Renal cortical epithelial cell (primary cell): Measurements from ENCODE around the gene VSTM4. TPM values are rescaled to one million over a fixed set of nuclear protein-coding genes. Genes with fewer than 3 reads are reported as not detected.

Experiments used
- DNase-seq: peaks from one replicate; pipeline ENCODE4 v3.0.0-alpha.2; 2011; ENCODE audit warnings: low read depth
- total RNA-seq: library from RNA; depleted of rRNA; stranded (reverse); fragments of >200 nt; gene quantifications from 2 replicates; pipeline ENCODE4 v1.2.3, GENCODE V29; 2014

Gene VSTM4
- total RNA-seq, 1 donor from 2014 or later = 0.35 TPM

GRCh38 chr10:49092477-49092876, 22.8 kb downstream of the VSTM4 start:
- DNase-seq = no peak

- no peak for DNase-seq
Measured at GRCh38 chr10:49091450-49092210, 23.7 kb downstream of the VSTM4 start.

- no peak for DNase-seq
Measured at GRCh38 chr10:49090696-49091380, 24.5 kb downstream of the VSTM4 start.

DNA sequence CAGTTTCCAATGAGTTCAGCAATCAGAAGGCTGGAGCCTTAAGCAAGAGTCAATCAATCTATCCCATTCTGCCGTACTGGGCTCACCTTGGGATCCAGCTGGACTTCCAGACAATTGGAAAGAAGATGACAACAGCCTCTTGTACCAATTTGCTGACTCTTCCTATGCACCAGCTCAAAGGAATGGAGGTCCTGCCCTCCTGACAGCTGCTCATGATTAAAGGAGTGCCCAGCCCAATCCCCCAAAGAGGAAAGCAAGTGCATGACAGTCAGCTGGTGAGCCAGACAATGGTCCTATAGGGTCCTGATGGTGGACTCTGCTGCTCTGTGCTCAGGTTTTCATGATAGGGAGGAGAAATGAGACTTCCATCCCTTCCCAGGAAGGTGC, 25.1 kb downstream of the VSTM4 start:
- DNase-seq = no peak

DNA sequence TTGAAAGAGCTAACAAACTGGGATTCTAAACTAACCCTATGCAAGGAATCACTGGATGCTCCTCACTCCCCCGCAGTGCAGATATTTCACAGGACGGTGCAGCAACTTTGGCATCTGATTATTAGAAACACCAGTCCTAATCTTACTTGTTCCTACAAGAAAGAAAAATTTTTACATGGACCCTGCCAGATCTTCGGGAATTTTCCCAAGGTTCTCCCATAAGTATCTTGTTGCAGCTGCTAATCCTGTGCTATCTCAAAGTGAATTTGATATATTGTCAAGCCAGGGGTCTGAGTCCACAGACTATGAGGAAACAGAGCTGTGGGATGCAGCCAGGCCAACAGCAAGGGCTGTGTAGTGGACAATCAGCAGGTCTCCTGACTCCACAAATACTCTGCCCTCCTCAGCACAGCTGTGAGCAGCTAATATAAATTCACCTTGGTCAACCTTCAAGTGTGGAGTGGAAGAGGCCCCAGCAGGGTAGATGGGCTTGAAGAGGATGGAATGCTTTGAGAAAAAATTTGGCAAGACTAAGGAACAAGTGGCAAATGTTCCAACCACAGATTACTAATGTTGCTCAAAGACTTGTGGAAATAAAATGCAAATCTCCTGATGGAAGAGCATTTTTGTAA, 25.6 kb downstream of the VSTM4 start:
- DNase-seq = no peak

GRCh38 chr10:49089152-49089551, 26.2 kb downstream of the VSTM4 start:
- DNase-seq = no peak

DNA sequence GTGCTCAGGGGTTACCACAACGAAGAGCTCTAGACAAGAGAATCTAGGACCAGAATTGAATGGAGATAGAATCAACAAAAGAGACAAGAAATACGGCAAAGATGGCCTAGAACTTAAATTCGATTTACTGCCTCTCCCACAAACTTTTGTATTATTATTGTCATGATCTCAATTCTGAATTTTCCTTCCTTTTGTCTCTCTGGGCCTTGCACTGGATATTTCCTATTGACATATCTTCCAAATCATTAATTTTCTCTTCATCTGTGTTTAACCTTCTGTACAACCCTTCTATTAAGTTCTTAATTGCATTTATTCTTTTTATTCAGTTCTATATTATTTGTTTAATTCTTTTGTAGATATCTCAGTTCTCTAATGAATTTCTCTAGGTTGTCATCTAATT, 28.4 kb downstream of the VSTM4 start:
- no peak for DNase-seq

DNA sequence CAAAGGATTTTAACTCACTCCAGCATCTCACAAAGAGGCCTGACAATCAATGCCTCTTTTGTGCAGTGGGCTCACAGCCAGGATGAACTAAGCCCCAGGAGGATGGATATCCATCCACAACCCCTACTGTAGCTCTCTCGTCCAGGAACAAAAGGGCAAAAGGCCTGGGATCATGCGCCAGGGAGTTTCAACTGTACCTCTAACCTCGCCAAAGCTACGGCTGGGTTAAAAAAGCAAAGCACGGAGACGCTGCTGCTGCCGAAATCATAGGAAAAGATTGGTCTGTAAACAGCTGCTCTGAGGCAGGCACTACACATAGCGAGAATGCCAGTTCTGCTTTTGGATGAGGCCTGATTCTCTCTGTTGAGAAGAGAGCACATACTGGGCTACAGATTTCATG, 32.1 kb downstream of the VSTM4 start:
- no peak for DNase-seq

DNA sequence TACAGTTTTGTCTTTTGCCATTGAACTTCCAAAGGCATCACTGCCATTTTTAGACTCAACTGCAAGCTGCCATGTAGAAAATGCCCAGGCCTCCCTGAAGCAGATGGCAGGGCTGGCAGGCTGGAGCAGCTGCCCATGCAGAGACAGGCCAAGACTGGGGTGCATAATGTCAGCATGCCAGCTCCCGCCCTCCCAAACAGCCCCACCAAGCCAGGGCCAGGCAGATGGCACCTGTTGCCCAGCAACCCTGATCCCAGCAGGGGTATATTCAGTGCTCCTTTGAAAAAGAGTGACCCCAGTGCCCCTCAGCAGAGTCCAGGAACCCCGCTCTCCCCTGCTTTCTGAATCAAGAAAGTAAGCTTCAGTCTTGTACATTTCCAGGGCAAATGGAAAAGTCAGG, 32.6 kb downstream of the VSTM4 start:
- no peak for DNase-seq

- no peak for DNase-seq
Measured at GRCh38 chr10:49081547-49082275, 33.6 kb downstream of the VSTM4 start.

- DNase-seq = no peak
Measured at GRCh38 chr10:49080965-49081364, 34.4 kb downstream of the VSTM4 start.

DNA sequence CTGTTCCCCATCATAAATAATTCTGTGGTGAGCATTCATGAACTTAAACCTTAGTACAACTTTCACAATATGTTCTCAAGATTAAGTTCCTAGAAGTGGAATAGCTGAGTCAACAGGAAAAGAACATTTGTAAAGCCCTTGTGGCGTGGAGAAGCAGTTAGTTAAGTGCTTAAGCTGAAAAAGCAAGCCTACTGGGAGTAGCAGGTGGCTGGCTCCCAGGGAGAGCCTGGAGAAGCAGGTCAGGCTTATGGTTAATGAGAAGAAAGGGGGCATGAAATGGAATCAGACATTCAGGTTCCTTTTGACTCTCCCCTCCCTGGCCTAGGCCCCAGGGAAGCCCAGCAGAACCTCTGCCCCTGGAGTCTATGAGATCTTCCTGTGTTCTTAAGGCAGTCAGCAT, 35.3 kb downstream of the VSTM4 start:
- peak; percentile 62 for DNase-seq

GRCh38 chr10:49079499-49079898, 35.8 kb downstream of the VSTM4 start:
- DNase-seq = no peak

DNA sequence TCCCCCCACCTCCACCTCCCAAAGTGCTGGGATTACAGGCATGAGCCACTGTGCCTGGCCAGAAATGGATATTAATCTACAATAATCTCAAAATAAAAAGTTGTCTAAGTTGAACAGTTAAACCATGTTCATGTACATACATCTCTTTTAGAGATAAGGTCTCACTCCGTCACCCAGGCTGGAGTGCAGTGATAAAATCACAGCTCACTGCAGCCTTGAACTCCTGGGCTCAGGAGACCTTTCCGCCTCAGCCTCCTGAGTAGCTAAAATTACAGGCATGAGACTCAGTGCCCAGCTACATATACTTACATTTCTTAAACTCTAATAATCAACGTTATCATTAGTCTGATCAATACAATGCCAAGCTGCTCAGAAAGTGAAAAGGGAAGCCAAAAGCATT, 36.2 kb downstream of the VSTM4 start:
- no peak for DNase-seq

GRCh38 chr10:49078433-49078832, 36.9 kb downstream of the VSTM4 start:
- no peak for DNase-seq

DNA sequence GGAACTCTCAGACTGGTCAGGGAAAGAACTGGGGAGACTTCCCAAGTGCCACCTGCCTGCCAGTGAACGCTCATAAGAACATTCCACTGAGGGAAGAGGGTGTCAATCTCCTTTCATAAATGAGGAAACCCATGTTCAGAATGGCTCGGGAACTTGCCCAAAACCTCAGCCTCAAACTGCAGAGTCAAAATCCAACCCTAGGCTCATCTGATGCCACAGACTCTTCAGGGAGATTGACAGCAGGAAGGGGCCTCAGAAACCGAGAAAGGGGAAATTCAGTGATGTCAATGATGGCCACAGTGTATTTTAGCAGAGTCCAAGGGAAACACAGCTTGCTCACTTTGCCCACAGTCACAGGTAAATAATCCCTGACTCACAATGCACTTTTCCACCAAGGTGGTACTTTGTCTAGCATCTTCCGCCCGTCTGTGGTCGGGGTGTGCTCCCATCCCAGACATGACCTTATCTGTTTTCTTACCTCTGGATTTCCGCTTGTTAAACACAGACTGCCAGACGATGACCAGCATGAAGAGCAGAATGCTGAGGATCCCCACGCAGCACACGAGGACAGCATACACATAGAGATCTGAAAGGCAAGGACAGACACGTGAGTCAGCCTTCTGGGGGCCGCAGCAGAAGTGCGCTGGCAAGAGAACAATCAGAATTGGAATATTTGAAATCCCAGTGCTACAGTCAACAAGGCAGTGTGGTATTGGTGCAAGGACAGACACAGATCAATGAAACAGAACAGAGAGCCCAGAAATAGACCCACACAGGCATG, 38.4 kb downstream of the VSTM4 start:
- DNase-seq = no peak

GRCh38 chr10:49076319-49076718, 39.0 kb downstream of the VSTM4 start:
- DNase-seq = no peak

GRCh38 chr10:49075743-49076142, 39.6 kb downstream of the VSTM4 start:
- no peak for DNase-seq

- no peak for DNase-seq
Measured at GRCh38 chr10:49074836-49075682, 40.3 kb downstream of the VSTM4 start.

DNA sequence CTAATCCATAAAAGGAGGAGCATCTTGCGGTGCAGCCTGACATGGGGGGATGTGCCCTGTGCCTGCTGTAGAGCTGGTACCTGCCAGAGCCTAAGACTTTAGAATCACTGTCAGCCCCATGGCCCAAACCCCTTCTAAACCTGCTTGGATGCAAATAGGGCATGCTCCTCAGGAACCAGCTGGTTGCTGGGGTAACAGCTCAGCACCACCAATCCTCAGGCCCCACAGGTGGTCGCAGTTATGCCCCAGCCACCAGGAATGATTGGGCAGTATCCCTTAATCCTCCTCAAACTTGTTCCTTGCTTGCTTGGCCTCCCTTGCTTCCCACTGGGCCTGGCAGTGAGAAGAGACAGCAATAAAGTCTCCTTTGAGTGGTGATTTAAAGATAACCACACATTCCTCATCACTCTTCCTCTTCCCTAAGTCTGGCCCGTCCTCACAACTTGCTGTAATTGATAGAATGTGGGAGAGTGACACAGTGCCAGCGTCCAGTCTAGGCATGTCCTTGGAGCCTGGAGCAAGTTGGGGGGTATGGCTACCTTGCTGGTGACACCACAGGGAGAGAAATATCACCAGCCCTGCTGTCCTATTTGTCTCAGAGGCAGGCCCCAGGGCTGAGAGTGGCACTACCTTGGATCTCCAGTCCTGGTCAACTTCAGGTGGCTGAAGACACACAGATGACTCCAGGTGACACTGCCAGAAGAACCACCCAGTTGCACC, 43.0 kb downstream of the VSTM4 start:
- no peak for DNase-seq
